Heart left ventricle (tissue), 16 donors: ENCODE results near the gene NAA50. TPM values are rescaled to one million over a fixed set of nuclear protein-coding genes. Genes with fewer than 3 reads are reported as not detected.
A peak's percentile ranks its signal among the peaks of the same experiment; 100 is the strongest.

Experiments used
- ATAC-seq, 4 donors: fragments of 200-7000 bp; cut with Tn5 transposase; one replicate each; pipeline ENCODE4 v1.9.1; 2020 to 2022; ENCODE audit warnings: moderate library complexity in 4 of 4, mild to moderate bottlenecking in 3 of 4, moderate number of reproducible peaks in 1 of 4
- DNase-seq, 5 donors: peaks; one replicate each; pipeline ENCODE4 v3.0.0-alpha.2; 2020
- H3K27ac ChIP-seq, 12 donors: fragments of 200-600 bp; sonication (generic) in 4 of 12; one replicate each; pipeline versions ENCODE4 v1.5.0 to v1.8.0; 2016 to 2022; ENCODE audit warnings: mild to moderate bottlenecking in 2 of 12
- H3K27me3 ChIP-seq, 9 donors: fragments of 200-600 bp; sonication (generic) in 2 of 9; one replicate each; pipeline versions ENCODE4 v1.5.1 to v1.8.0; 2016 to 2022; ENCODE audit warnings: mild to moderate bottlenecking in 3 of 9
- H3K36me3 ChIP-seq, 9 donors: fragments of 200-600 bp; sonication (generic) in 2 of 9; one replicate each; pipeline versions ENCODE4 v1.5.0 to v1.8.0; 2018 to 2022; ENCODE audit warnings: mild to moderate bottlenecking in 2 of 9
- H3K4me1 ChIP-seq, 12 donors: fragments of 200-600 bp; sonication (generic) in 4 of 12; one replicate each; pipeline versions ENCODE4 v1.5.0 to v1.8.0; 2016 to 2022; ENCODE audit warnings: mild to moderate bottlenecking in 3 of 12
- H3K4me3 ChIP-seq, 12 donors: fragments of 200-600 bp; sonication (generic) in 4 of 12; one replicate each; pipeline versions ENCODE4 v1.5.0 to v1.8.0; 2017 to 2022; ENCODE audit warnings: mild to moderate bottlenecking in 9 of 12, moderate library complexity in 4 of 12
- H3K9me3 ChIP-seq, 12 donors: fragments of 200-600 bp; sonication (generic) in 4 of 12; one replicate each; pipeline versions ENCODE4 v1.5.0 to v1.8.0; 2016 to 2022; ENCODE audit warnings: mild to moderate bottlenecking in 1 of 12
- CTCF ChIP-seq, 12 donors: fragments of 200-600 bp; sonication (generic) in 4 of 12; IDR thresholded peaks; one replicate each; pipeline versions ENCODE4 v1.5.0 to v1.8.0; 2018 to 2022; ENCODE audit warnings: antibody characterized with exemption in 12 of 12, mild to moderate bottlenecking in 5 of 12
- POLR2A ChIP-seq, 2 donors: fragments of 450-650 bp; IDR thresholded peaks; one replicate each; pipeline ENCODE4 v1.6.1; 2017; ENCODE audit warnings: antibody characterized with exemption in 2 of 2, mild to moderate bottlenecking in 2 of 2, moderate library complexity in 2 of 2
- WGBS, 4 donors: extraction: QIAGEN DNeasy Blood & Tissue Kit in 2 of 4; methylation state at CpG; one replicate each; pipeline versions ENCODE4 v1.1.5 to v1.1.7; 2013 to 2018; 5-methylcytosine and 5-hydroxymethylcytosine counted together
- intact Hi-C, 10 donors: fragments of 100-400 bp; cut with DNase I; formaldehyde crosslinking; loops; one replicate each; pipeline versions ENCODE4 v1.11.1 to v1.14.2; 2022
- polyA plus RNA-seq, 2 donors: library from polyadenylated mRNA; stranded (reverse); fragments of 200-250 nt; gene quantifications; one replicate each; pipeline ENCODE4 v1.2.3, GENCODE V29; 2013
- total RNA-seq, 9 donors: library from RNA; depleted of rRNA in 2 of 9; stranded (reverse); fragments of >200 nt in 2 of 9; fragmentation: NEBNext Ultra II Directional in 3 of 9; extraction: Animal tissue kit (Norgen Biotek cat#: 25700) in 3 of 9; gene quantifications; one replicate each; pipeline versions ENCODE4 v1.1.0 to v1.2.4, GENCODE V29; 2016 to 2023
- donor health status: ischemic (EF 13 %, LVEDD 7.1; RV severe dilation, severe dysfunction).
- donor health status: healthy with polysubstance abuse.
- donor health status: DM: no; HTN: yes; CAD: no.
- donor health status: DM: no; HTN: no; CAD: no.
- donor health status: ischemic (EF 25% LVEDD 6.9; RV normal size, moderate dysfunction).
- donor health status: ischemic (EF 25% LVEDD 5.7; RV mildly dilated, moderate dysfunction).
- donor health status: healthy.
- donor health status: DM: yes; HTN: yes; CAD: no.
- donor health status: ischemic (EF 35%, LVEDD 5.7; RV mildly dilated, moderate dysfunction).
- donor health status: nonischemic (EF 11% LVEDD 7.7; RV severe dilation, severe dysfunction).
- donor health status: DM: yes; HTN: yes; CAD: no.
- donor health status: PGD.
- donor health status: ischemic (EF 29% LVEDD 5.4; RV normal size, mild dysfunction).
- donor health status: nonischemic (EF 23%, LVEDD 6.1; RV moderate dilation, normal function).

The NAA50 gene
- total and polyA plus RNA-seq, 11 donors = 15.0 to 147 (median 77.6) TPM

DNA sequence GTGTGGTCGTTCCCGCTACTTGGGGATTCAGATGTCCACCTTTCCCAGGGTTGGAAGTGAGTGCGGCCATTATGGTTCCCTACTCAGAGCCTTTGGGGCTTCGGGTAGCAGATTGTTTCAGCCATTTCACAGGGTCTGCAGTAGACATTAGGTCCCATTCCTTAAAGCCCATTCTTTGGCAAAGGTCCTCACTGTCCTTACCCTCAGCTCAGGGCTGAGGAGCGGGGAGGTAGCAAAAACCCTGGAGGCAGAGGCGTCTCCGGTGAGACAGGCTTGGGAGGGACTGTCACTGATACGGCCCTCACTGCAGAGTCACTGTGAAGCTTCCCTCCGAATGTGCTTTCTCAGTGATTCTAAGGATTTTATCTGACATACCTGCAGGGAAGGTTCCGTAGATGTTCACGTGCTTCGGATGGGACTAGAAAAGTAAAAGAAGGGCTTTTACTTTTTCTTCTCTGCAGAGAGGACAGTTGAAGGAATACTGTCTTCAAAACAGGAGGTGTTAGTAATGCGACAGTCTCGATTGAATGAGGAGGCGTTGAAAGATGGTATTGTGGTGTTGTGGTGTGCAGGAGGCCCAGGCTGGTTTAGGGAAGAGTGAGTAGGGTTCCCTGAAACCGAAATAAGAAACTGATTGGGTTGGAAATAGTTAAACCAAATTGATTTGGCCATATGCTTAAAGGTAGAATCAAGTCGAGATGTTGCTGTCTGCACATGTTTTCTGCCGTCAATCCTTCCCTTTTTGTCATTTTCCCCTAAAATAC lies 1.4 kb upstream of the NAA50 start:
- WGBS, 4 donors = 2 to 4% (median 3%) methylated on average over 17 to 18 of the region's 18 CpGs
- H3K27ac ChIP-seq = peak overlapping the region; percentile 94 to 100 (median 98)
- H3K36me3 ChIP-seq = no peaks in the 10 kb centered on the region
- peak in 1 of 5 donors; percentile 27 for DNase-seq
- H3K27me3 ChIP-seq = no peaks in the 10 kb centered on the region
- ATAC-seq = peak in 1 of 4 donors; percentile 4
- H3K9me3 ChIP-seq = no peaks in the 10 kb centered on the region
- intact Hi-C loops = loop anchor here in 7 of 10 donors (2.0 to 10.0 kb wide), 14 partner anchors 35 to 1400 kb away; partner anchors contain the start of genes CCDC191 (in 4 of the 7), QTRT2 (in 4 of the 7), GRAMD1C (in 3 of the 7) and SPICE1 (in 3 of the 7)
- H3K4me1 ChIP-seq = peaks cover 6 to 58% (median 34%) of the 10 kb centered on the region in 12 donors
- peak overlapping the region; percentile 63 to 95 (median 85) for H3K4me3 ChIP-seq
- TF ChIP-seq POLR2A (IDR thresholded peaks at IDR 0.05) (no peak), CTCF (IDR thresholded peaks at IDR 0.05) (no peak)

GRCh38 chr3:113746548-113747282 lies 666 bp upstream of the NAA50 start, which contains the start of gene ATP6V1A:
Gene ATP6V1A, plus strand, starts transcription at chr3:113747035. Its CDS starts 31,719 bp downstream, at chr3:113778754.
- peak; percentile 90 to 94 (median 92) for DNase-seq
- 0 to 1% (median 0%) methylated on average over 34 of the region's 34 CpGs for WGBS, 4 donors
- Histone ChIP-seq H3K9me3 (no peaks in the 10 kb centered on the region), H3K4me1 (peaks cover 6 to 65% (median 34%) of the 10 kb centered on the region in 12 donors), H3K36me3 (no peaks in the 10 kb centered on the region), H3K4me3 (peak within 1 kb of the TSS; percentile 63 to 95 (median 85)), H3K27ac (peak within 1 kb of the TSS; percentile 94 to 100 (median 98)), H3K27me3 (no peaks in the 10 kb centered on the region)
- TF ChIP-seq POLR2A (IDR thresholded peaks at IDR 0.05) = no peak
- no peak for TF ChIP-seq CTCF (IDR thresholded peaks at IDR 0.05)
- peak; percentile 78 to 93 (median 85) for ATAC-seq
- intact Hi-C loops = loop anchor here in 7 of 10 donors (1.0 to 10.0 kb wide), 15 partner anchors 36 to 1401 kb away; partner anchors contain the start of genes CCDC191 (in 4 of the 7), QTRT2 (in 4 of the 7), USF3 (in 4 of the 7) and GRAMD1C (in 3 of the 7)

DNA sequence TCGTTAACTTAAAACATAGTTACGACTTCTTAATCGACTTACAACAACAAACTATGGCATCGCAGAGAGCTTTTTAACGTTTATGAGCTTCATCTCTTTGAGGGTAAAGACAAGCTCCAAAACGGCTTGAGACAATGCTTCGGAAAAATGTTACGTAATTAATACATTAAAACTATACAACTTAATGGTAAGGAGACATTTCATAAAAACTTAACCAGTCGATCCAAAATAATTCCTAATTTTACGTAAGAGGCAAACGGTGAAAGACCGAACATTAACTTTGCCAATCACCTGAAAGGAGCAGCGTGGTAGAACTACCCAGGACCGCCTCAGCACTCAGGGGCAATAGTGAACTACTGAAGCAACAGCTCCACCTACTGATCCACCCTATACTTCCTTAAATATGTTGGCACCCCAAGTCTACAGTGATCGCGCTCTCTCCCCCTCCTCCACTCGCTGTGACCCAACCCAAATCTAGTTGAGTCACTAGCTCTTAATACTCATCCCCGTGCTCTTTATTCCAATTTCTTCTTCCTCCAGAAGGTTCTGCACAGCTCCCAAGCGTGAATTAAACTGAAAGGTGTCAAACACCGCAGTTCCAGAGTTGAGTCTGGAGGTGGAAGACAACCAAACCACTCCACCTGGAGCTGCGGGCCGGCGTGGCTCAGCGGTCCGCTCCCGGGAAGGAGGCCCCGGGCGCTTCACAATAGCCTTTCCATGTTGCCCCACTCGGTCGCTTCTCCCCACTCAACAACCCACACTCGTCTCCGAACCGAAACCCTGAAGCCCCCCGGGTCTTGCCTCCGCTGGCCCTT lies 901 bp downstream of the NAA50 start:
- TF ChIP-seq CTCF (IDR thresholded peaks at IDR 0.05) = peak; percentile 23 to 68 (median 59)
- TF ChIP-seq POLR2A (IDR thresholded peaks at IDR 0.05) = no peak
- ATAC-seq = peak; percentile 52 to 73 (median 70)
- DNase-seq = peak; percentile 57 to 73 (median 70)
- Histone ChIP-seq H3K27ac (peak overlapping the region; percentile 94 to 100 (median 98)), H3K36me3 (no peaks in the 10 kb centered on the region), H3K27me3 (no peaks in the 10 kb centered on the region), H3K4me3 (peak overlapping the region; percentile 63 to 95 (median 85)), H3K4me1 (peaks cover 6 to 67% (median 36%) of the 10 kb centered on the region in 12 donors), H3K9me3 (no peaks in the 10 kb centered on the region)
- WGBS, 4 donors = 1 to 2% (median 1%) methylated on average over 31 to 35 of the region's 35 CpGs
- intact Hi-C loops = loop anchor here in 9 of 10 donors (2.0 to 10.0 kb wide), 13 partner anchors 37 to 1402 kb away; partner anchors contain the start of genes USF3 (in 4 of the 9), CCDC191 (in 3 of the 9), QTRT2 (in 3 of the 9) and SPICE1 (in 3 of the 9)
